HepG2 (cell line): ENCODE data around the gene DMXL2. TPM values are rescaled to one million over a fixed set of nuclear protein-coding genes. Genes with fewer than 3 reads are reported as not detected.

Source experiments
- ARID3A ChIP-seq: IDR thresholded peaks from 2 replicates; pipeline ENCODE4 v1.6.1; 2012; ENCODE audit warnings: low read depth, low read length, improper control_type of control experiment
- ARID5B ChIP-seq: IDR thresholded peaks from 2 replicates; pipeline ENCODE4 v1.4.0; 2020; ENCODE audit warnings: mild to moderate bottlenecking, missing genetic modification reagents
- ASH2L ChIP-seq: fragments of 300-600, 200-600 bp; sonication (generic); IDR thresholded peaks from 2 replicates; pipeline ENCODE4 v1.7.0; 2017; ENCODE audit warnings: low read depth, mild to moderate bottlenecking, moderate library complexity, mixed read lengths, low read length; ENCODE audit not compliant: insufficient read length
- EP300 ChIP-seq, 3 experiments: sonication (generic) in 1 of 3; formaldehyde crosslinking in 1 of 3; IDR thresholded peaks; 2 replicates each; pipeline versions ENCODE4 v1.5.1 to v1.6.1; 2011 to 2020; ENCODE audit warnings: low read depth in 2 of 3, low read length in 2 of 3, borderline replicate concordance in 1 of 3, improper control_type of control experiment in 1 of 3, mild to moderate bottlenecking in 1 of 3, missing genetic modification reagents in 1 of 3, moderate library complexity in 1 of 3
- MEIS1 ChIP-seq: sonication (generic); formaldehyde crosslinking; IDR thresholded peaks from 2 replicates; pipeline ENCODE4 v1.9.0; 2021; ENCODE audit warnings: mild to moderate bottlenecking, missing genetic modification reagents, moderate library complexity, borderline replicate concordance
- POGZ ChIP-seq: sonication (generic); formaldehyde crosslinking; IDR thresholded peaks from 2 replicates; pipeline ENCODE4 v1.4.0; 2020; ENCODE audit warnings: mild to moderate bottlenecking, missing genetic modification reagents
- SOX13 ChIP-seq, 3 experiments: fragments of 450-650 bp in 1 of 3; sonication (generic) in 1 of 3; formaldehyde crosslinking in 1 of 3; IDR thresholded peaks in 2 of 3; conservative IDR thresholded peaks in 1 of 3; 2 replicates each; pipeline versions ENCODE4 v1.5.0 to v1.6.1; 2016 to 2020; ENCODE audit warnings: antibody characterized with exemption in 1 of 3, mild to moderate bottlenecking in 1 of 3, missing compliant biosample characterization in 1 of 3, missing genetic modification reagents in 1 of 3, moderate library complexity in 1 of 3
- TMF1 ChIP-seq: sonication (generic); formaldehyde crosslinking; IDR thresholded peaks from 2 replicates; pipeline ENCODE4 v1.8.1; 2022; ENCODE audit warnings: low read depth, missing genetic modification reagents
- polyA plus RNA-seq, 8 experiments: library from polyadenylated mRNA; depleted of rRNA in 3 of 8; stranded (reverse) in 7 of 8; unstranded in 1 of 8; fragments of >200 nt; fragmentation: Illumina TruSeq in 4 of 8; extraction: Trizol in 4 of 8; gene quantifications; 2 replicates each; pipeline versions ENCODE4 v1.2.1 to v1.2.3, GENCODE V29; 2011 to 2016; ENCODE audit warnings: low read depth in 4 of 8, missing spikeins in 1 of 8, mixed read lengths in 1 of 8; ENCODE audit not compliant: insufficient read depth in 1 of 8
- total RNA-seq, 5 experiments: library from RNA; depleted of rRNA; stranded (reverse); fragments of >200 nt; fragmentation: Illumina TruSeq; extraction: Trizol; gene quantifications; 2 replicates each; pipeline ENCODE4 v1.2.3, GENCODE V29; 2016; ENCODE audit warnings: low read depth in 1 of 5
- TF ChIP-seq, protein P1 (sequence below): IDR thresholded peaks from 2 replicates; pipeline ENCODE4 v1.6.1; 2012; ENCODE audit warnings: inconsistent platforms

Gene DMXL2
- total and polyA plus RNA-seq, 2 of the 13 experiments (the other 11 are each of a cell fraction or from before 2014, with no cell fraction given): 11.6 to 15.3 TPM

DNA sequence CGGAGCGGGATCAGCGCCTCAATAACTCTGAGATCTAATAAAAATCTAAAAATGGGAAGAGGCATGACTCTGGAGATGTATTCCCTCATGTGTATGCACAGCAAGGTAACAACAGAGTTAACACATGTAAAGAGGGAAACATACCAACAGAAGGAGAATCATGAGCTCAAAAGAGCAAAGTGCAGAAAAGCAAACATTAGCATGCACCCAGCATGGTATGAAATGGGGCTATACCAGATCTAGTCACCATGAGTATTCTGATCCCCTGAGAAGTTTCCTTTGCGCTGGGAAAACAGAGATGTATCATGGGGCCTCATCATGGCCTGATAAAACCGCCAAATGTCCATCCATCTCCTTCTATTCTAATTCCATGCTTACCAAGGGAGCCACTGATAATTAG is 152.1 kb downstream of the DMXL2 start (continued):
- TF ChIP-seq ARID5B (CRISPR knock-in tag) (peak; percentile 61), POGZ (CRISPR knock-in tag) (peak; percentile 82), ASH2L (peak; percentile 38), TMF1 (no peak), ARID3A (0 out of 2 replicates have a peak, but pooled peaks have one; percentile 61), MEIS1 (no peak), EP300 (IDR thresholded peaks at IDR 0.05; ENCODE audit: low read depth in 2 of 2, low read length in 2 of 2) (0 out of 4 replicates have a peak, but pooled peaks of 1 of the 2 experiments have one; percentile 36), EP300 (CRISPR knock-in tag; IDR thresholded peaks at IDR 0.05; ENCODE audit: borderline replicate concordance) (no peak), SOX13 (IDR thresholded peaks at IDR 0.05) (no peak), SOX13 (CRISPR knock-in tag; conservative IDR thresholded peaks at IDR 0.05 in 1 of 2, IDR thresholded peaks at IDR 0.05 in 1 of 2) (0 out of 4 replicates have a peak, but pooled peaks of 1 of the 2 experiments have one; percentile 16)
- TF ChIP-seq, protein P1, sequence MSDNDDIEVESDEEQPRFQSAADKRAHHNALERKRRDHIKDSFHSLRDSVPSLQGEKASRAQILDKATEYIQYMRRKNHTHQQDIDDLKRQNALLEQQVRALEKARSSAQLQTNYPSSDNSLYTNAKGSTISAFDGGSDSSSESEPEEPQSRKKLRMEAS: peak; percentile 28; the same call in 1 of the 2 replicates
- TF ChIP-seq, all 625 proteins: peak for 24
